Mesothelial cell of epicardium (in vitro differentiated cells): ENCODE results near the gene SLC24A3. TPM values are rescaled to one million over a fixed set of nuclear protein-coding genes. Genes with fewer than 3 reads are reported as not detected.

Experiments
- DNase-seq, 2 experiments: peaks; one replicate each; pipeline ENCODE4 v3.0.0; 2021; ENCODE audit warnings: low spot score in 2 of 2; ENCODE audit not compliant: unreplicated experiment in 2 of 2
- H3K27ac Mint-ChIP-seq: 2 replicates; pipeline ENCODE4 v1.8.0; 2021; ENCODE audit warnings: mixed read lengths
- H3K27me3 Mint-ChIP-seq: 2 replicates; pipeline ENCODE4 v1.8.0; 2021; ENCODE audit warnings: low read depth, mixed read lengths
- H3K36me3 Mint-ChIP-seq: 2 replicates; pipeline ENCODE4 v1.8.0; 2021; ENCODE audit warnings: mixed read lengths
- H3K4me1 Mint-ChIP-seq: 2 replicates; pipeline ENCODE4 v1.8.0; 2021; ENCODE audit warnings: mixed read lengths
- H3K4me3 Mint-ChIP-seq: 2 replicates; pipeline ENCODE4 v1.8.0; 2021; ENCODE audit warnings: mild to moderate bottlenecking, moderate library complexity, mixed read lengths
- H3K9me3 Mint-ChIP-seq: 2 replicates; pipeline ENCODE4 v1.8.0; 2021; ENCODE audit warnings: mixed read lengths
- CTCF ChIP-seq: fragments of 200-600 bp; sonication (generic); IDR thresholded peaks from one replicate; pipeline ENCODE4 v1.5.0; 2021; ENCODE audit warnings: antibody characterized with exemption; ENCODE audit not compliant: unreplicated experiment
- total RNA-seq: library from RNA; stranded (reverse); gene quantifications from 3 replicates; pipeline ENCODE4 v1.2.1, GENCODE V29; 2021

Gene SLC24A3
- total RNA-seq, 1 donor from 2014 or later = 3.2 TPM

GRCh38 chr20:19335916-19336315 is 123.5 kb downstream of the SLC24A3 start:
- Mint-ChIP-seq H3K9me3 (no peaks in the 10 kb centered on the region), H3K27me3 (peaks cover 36% of the 10 kb centered on the region), H3K4me1 (no peaks in the 10 kb centered on the region), H3K36me3 (no peaks in the 10 kb centered on the region), H3K27ac (no peak overlapping the region), H3K4me3 (no peak overlapping the region)
- DNase-seq = no peak
- no peak for TF ChIP-seq CTCF

- no peak for DNase-seq
- Mint-ChIP-seq H3K4me3 (no peak overlapping the region), H3K27ac (no peak overlapping the region), H3K36me3 (no peaks in the 10 kb centered on the region), H3K4me1 (no peaks in the 10 kb centered on the region), H3K27me3 (peaks cover 33% of the 10 kb centered on the region), H3K9me3 (no peaks in the 10 kb centered on the region)
- no peak for TF ChIP-seq CTCF
Measured at GRCh38 chr20:19336631-19337030, 124.2 kb downstream of the SLC24A3 start.

GRCh38 chr20:19338380-19338779 is 125.9 kb downstream of the SLC24A3 start:
- DNase-seq = no peak
- H3K36me3 Mint-ChIP-seq = no peaks in the 10 kb centered on the region
- H3K4me3 Mint-ChIP-seq = no peak overlapping the region
- no peaks in the 10 kb centered on the region for H3K9me3 Mint-ChIP-seq
- no peak overlapping the region for H3K27ac Mint-ChIP-seq
- peaks cover 23% of the 10 kb centered on the region for H3K27me3 Mint-ChIP-seq
- no peak for TF ChIP-seq CTCF
- H3K4me1 Mint-ChIP-seq = no peaks in the 10 kb centered on the region

GRCh38 chr20:19338960-19339359 is 126.5 kb downstream of the SLC24A3 start:
- no peak for TF ChIP-seq CTCF
- Mint-ChIP-seq H3K9me3 (no peaks in the 10 kb centered on the region), H3K4me3 (no peak overlapping the region), H3K4me1 (no peaks in the 10 kb centered on the region), H3K27me3 (peaks cover 19% of the 10 kb centered on the region), H3K27ac (no peak overlapping the region), H3K36me3 (no peaks in the 10 kb centered on the region)
- DNase-seq = no peak

DNA sequence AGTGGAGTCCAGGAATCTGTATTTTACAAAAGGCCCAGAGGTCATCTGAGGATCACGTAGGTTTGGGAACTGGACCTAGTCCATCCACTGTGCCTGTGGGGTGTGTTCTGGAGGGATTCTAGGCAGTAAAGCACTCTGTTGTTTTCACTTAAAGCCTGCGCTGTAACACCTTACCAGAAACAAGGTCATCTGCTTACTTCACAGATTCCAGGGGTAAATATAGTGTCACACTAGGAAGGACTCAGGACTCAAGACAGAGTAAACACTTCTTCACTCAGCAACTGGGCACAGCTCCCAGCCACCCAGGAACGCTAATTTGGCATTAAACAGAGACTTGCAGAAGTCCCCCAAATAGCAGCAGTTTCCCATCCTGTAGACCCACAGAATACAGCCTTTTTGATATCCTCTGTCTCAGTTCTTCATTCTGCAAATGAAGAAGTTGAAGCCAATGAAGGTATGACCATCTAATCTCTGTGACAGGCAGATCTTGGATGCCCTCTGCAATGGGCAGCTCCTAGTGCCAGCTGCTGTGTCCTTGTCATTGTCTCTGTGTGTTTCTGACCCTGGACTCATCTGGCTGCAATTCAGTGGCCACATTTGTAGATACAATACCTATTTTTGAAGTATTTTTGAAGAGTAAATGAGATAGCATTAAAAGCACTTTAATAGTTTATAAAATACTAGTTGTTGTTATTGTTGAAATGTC is 129.1 kb downstream of the SLC24A3 start:
- DNase-seq = no peak
- TF ChIP-seq CTCF = no peak
- Mint-ChIP-seq H3K4me1 (no peaks in the 10 kb centered on the region), H3K27ac (no peak overlapping the region), H3K4me3 (no peak overlapping the region), H3K27me3 (peaks cover 18% of the 10 kb centered on the region), H3K9me3 (peaks cover 13% of the 10 kb centered on the region), H3K36me3 (no peaks in the 10 kb centered on the region)
